T-helper 2 cell treated with Interferon-gamma antibody and Interleukin-4, amounts not matched to agents 100 ng/mL and 5 ng/mL, for 36 hours (primary cell): ENCODE data around the gene IFNK. TPM values are rescaled to one million over a fixed set of nuclear protein-coding genes. Genes with fewer than 3 reads are reported as not detected.

Source experiments
- intact Hi-C: fragments of 100-400 bp; cut with micrococcal nuclease; formaldehyde crosslinking; loops from one replicate; pipeline ENCODE4 v1.15.1; 2023
- total RNA-seq: library from RNA; stranded (reverse); gene quantifications from 2 replicates; pipeline ENCODE4 v1.2.3, GENCODE V29; 2022

IFNK gene
- total RNA-seq, 1 donor from 2014 or later: not detected

DNA sequence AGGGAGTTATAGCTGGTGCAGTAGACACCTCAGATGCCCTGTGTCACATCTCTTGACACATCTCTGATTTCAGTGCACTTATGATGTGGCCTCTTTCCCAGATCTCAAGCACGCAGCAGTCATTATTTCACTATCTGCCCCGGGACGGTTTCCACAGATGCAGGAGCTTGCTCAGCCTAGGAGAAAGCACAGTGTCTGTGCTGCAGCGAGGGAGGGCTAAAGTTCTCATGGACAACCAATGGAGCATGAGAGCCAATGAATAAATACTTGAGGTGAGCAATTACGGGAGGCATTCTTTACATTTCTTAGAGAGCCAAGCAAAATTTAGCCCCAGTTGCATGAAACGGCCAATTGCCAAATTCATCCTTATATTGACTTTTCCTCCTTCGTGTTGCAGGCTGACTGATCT lies 12.9 kb downstream of the IFNK start:
- intact Hi-C loops: no loop called here

DNA sequence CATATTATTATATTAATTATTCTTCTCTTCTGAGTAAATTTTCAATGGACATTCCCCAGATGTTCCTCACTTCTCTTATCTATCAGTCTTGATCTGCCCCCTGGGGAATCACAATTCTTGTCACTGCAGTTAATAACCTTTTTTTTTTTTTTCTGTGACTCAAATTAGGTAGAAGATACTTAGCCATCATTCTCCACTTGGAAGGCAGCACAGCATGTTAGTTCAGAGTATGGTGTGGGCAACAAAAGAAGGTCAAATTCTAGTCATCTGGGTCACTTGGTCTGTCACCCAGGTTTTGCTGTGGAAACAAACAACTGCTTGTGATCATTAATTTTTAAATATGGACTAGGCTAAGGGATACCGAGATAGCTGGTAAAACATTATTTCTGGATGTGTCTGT lies 13.7 kb downstream of the IFNK start:
- intact Hi-C loops: no loop called here

DNA sequence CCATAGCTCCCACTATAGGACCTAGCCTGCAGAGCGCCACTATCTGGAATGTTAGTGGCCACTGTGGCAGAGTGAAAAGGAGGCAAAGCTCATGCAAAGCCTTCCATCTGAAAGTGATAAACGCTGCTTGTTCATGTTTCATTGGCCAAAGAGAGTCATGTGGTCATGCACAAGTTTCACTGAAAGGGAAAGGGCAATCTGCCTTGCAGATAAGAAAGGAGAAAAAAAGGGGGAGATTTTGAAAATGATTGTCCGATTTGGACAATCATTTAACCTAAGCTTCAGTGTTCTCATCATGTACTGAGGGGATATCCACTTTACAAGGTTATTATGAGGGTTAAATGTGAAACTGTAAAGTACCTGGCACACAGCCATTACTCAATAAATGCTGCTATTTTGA lies 14.6 kb downstream of the IFNK start:
- intact Hi-C loops: no loop called here

DNA sequence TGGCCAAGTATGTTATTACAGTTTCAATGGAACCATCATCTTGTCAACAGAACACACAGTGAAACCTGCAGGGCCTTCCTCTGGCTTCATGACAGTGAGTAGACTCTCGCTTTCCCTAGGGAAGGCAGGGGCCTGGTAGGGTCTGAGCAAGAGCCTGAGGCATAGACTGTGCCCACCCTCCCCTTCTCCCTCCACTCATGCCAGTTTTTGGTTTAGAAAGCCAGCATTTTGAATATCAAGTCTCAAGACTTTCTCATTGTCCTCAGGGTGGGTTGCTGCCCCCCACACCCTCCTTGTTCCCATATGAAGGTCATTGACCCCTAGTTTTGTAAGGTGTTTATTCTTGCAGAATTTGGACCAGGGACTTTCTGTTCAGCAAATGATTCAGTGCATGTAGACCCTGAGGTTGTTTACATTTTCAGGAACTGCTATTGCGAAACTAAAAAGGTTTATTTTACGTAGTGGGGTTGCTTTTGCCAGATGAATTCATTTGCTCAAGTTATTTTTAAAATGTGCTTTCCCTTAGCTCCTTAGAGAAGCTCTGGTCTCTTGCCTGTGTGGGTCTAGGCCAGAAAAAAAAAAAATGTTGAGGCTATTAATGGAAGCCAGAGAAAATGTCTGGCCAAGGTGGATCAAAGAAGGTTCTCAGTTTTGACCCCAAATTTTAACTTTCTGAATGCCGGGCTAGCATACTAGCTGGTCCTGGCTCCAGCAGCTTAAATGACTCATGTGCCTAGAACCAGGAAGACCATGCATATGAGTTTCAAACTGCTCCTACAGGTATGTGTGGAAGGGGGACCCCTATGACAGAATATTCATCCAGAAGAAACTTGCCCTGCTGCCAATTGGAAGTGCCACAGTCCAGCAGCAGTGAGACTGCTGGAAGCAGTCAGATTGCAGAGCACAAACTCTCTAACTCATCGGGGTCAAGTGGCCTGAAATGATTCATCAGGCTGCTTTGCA lies 15.7 kb downstream of the IFNK start:
- intact Hi-C loops: no loop called here

DNA sequence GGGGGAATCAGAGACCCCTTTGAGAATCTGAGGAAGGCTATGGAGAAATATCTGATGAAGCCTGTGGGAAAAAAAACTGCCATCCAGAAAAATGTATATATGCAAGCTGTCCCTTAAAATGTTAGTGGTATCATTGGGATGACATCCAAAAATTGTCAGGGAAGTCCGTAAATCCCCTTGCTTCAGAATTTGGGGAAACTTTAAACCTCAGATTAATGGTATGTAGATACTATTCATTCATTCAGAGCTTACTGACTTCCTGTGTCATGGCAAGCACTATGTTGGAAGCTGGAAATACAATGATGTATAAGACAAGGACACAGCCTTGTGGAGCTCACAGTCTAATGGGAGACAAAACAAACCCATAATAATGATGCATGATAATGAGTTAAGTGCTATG lies 16.4 kb downstream of the IFNK start:
- intact Hi-C loops: no loop called here

DNA sequence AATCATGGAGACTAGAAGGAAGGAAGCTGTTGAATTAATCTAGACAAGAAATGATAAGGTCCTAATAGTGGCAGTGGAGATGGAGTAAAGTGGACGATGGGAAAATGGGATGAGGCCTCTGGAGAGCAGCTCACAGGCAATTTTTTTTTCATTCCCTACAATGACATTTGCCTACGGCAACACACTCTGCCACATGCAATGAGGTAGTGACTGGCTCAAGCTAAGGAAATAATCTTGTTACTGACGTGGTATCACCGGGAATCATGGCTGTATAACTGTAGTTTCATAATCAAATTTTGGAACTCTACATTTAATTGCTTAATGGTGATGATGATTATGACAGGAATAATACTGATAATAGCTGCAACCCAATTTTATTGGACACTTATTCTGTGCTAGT lies 17.6 kb downstream of the IFNK start:
- intact Hi-C loops: no loop called here

DNA sequence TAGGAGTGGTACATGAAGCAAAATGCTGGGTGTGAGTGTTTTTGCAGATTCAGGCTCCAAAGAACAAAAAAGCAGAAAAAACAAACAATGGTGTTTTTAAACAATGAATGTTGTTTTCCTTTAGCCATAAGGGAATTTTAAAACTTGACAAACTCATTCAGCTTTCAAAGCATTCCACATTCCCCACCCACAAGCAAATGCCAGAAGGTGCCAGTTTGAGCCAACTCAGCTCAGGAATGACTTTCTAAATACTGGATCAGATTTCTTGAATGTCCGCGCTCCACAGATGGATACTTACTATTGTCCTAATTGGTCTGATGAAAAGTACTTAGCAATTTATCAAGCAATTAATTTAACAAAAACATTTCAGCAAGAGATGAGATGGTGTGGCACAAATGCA lies 18.4 kb downstream of the IFNK start:
- intact Hi-C loops: no loop called here

DNA sequence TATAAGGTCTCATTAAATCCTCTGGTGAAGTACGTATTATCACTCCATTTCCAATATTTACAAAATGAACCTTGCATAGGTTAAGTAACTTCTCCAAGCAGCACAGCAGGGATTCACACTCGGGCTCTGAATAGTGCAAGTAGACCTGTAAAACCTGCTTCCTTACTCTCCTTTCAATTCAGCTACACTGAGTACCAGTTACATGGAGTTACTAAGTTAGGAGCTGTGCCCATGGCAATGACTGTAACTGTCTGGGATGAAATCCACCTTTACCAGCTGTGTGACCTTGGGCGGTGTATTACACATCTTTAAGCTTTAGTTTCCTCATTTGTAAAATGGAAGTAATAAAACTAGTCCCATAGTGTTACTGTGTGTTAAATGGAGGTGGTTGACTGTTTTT lies 21.4 kb downstream of the IFNK start:
- intact Hi-C loops: loop anchor here (5.0 kb wide), 2 partner anchors 48 to 513 kb away; no protein-coding TSS in a partner anchor

DNA sequence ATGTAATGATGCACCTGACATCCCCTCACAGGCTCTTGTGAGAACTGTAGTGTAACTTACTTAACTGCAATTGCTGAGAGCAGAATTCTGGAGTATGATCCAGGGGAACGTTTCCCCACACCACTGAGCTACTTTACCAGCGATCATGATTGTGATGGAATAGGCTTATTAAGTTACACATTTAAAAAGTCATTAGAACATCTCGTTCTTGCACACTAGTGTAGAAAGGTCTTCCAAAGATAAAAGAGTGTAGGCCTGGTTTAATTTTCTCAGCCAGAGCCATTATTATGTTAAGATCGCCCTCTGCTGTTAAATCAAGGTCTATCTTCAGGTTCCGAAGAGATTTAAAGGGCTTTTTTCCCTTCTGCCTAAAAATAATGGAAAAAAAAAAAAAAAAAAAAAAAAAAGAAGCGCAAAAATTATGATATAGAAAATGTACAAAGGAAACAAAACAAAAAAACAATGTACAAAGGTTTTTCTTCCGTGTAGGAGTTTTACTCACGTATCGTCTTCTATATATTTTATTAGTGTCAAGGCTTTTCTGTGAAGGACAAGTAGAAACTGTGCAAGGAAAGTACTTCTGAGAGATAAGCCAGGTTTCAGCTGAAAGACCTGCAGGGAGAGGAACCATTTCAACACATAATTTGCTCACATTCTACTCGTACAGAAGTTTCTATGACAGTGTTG lies 24.1 kb downstream of the IFNK start:
- intact Hi-C loops: loop anchor here (1.0 to 5.0 kb wide), 3 partner anchors 51 to 516 kb away; no protein-coding TSS in a partner anchor

DNA sequence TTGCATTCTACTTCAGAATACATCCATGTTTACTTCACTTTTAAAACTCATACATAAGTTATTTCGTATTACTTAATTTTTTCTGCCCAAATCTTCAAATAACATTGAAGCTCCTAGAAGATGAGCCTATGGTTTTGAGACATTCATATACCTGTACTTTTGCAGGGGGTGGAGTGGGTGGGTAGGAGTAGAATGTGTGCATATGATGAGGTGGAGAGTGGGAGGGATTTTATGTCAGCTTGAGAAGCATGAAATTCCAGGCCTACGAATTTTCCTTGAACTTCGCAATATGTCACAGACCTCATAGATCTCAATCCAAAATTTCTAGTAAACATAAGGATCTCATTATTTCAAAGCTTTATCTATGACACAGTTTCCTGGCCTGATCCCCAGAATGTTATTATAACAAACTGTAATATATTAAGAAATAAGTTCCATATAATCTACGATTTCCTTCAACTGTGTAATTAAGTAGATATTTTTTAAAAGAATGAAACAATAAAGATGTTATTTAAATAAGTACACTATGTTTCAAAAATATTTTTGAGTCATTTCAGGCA lies 25.2 kb downstream of the IFNK start:
- intact Hi-C loops: loop anchor here (5.0 kb wide), 2 partner anchors 52 to 517 kb away; no protein-coding TSS in a partner anchor

DNA sequence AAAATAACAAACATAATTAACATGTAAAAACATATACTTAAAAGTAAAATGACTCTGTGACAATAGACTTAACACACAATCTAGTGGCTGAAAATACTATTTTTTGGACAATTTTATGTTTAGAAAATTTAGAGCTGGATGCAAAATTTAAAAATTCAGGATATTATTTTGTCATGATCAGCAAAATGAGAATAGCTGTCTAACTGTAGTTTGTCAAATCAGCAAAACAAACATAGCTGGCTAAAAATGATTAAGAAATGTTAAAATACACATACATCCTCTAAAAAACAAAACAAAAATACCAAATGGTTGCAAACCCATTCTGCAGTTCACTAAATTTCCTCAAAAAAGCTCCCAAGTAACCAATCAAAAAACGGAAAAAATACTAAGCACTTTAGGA lies 30.6 kb downstream of the IFNK start:
- intact Hi-C loops: no loop called here

DNA sequence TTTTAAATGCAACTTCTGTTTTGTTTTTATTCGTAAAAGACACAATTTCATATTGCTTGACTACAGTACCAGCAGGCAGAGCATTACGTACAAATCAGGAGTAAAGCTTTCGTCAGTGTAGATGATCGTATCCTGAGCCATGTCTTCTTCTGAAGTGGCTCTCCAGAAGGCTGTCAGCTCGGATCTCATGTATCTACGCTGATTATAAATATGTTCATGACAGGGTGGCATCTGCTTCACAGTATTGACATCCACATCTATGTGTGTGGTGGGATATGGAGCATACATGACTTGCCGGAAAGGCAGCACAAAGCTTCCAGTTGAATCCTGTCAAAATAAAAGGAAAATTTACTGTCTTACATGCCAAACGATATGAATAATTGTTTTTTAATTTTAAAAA lies 32.4 kb downstream of the IFNK start:
- intact Hi-C loops: no loop called here

DNA sequence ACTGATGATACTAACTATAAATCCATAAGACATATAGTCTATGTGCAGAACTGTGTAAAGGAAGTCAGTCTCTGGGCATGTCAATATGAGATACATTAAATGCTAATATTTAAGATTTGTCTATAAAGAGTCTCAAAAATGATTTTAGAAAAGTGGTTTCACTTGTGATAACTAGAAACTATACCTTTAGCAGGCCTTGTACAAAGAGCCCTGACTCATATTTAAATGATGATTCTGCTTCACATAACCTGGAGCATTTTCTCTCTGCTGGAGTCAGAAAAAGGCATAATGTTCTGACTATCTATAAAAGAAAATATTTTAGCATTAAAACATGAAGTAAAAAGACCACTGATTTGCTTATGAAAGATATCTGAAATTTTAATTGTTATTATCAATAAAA lies 34.2 kb downstream of the IFNK start:
- intact Hi-C loops: no loop called here

DNA sequence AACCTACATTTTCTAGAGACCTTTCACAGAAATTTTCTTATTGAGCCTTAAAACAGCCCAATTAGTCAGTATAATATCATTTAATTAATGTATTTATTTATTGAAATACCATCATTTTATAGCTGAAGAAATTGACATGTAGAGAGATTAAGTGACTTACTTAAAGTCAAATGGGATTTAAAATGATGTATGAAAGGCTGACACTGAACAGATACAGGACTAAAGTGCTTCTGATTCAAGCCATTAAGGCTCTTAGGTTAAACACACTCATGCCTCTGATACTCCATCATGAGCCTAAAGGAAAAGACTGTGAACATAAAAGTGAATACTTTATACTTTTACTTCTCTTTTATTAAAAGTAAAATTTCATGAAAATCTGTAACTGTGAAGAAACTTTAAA lies 36.4 kb downstream of the IFNK start:
- intact Hi-C loops: no loop called here

DNA sequence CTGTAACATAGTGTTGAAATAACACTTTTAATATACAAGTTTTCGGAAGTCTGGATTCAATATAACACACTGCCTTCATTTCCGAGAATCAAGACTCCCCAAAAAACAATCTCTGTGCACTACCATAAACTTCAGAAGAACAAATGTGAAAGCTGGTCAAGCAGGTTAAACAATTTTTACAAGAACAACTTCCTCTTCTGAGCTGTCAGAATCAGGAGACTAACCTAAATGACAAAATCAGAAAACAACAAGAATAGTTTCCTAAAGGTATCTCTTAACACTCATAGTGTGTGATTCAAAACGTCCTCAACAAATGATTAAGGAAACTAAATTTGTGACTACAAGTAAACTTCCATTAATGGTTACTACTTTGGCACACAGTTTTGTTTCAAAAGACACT lies 37.6 kb downstream of the IFNK start:
- intact Hi-C loops: no loop called here

DNA sequence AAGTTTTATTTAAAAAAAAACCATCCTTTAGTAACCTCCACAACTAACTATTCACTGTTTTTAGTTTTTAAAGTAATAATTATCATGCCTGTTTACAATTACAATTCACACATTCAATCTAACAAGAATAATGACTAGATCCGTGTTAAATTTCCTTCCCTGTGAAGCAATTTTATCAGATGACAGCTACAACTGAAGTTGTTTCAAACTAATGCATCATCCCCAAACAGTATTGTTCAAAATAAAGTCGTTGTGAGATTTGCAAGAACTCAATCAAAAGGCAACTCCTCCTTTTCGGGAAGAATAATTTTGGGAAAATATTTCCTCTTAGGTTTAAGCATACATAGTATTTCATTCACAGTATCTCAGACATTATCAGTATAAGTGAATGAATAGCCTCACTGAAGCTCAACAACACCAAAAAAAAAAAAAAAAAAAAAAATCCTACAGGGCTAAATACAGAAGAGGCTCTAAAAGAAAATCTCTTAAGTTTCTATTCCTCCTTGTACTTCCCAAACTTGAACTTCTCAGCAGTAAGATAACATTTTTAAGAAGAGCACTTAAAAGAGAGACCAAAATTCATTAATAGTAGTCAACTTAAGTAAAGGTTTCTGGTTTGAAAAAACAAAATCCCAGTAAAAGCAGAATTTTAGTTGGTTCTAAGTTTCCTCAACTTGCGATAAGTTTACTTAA lies 39.8 kb downstream of the IFNK start:
- intact Hi-C loops: no loop called here

DNA sequence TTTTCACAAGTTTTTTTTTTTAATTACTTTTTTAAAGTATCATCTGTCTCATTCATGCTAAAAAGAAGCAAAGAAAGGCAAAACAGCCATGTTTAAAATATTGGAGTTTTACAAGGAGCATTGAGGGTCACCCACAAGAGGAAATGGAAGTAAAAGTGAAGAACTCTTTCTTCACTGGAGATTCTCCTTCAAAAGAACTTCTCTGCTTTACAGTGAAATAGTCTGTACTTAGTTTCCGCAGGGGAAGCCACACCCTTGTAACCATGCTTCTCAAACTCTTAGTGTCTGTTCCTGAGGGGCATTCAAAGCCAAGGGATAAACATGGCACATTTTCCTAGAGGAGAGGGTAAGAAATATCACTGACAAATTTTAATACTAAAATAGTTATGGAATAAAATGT lies 40.6 kb downstream of the IFNK start:
- intact Hi-C loops: no loop called here

DNA sequence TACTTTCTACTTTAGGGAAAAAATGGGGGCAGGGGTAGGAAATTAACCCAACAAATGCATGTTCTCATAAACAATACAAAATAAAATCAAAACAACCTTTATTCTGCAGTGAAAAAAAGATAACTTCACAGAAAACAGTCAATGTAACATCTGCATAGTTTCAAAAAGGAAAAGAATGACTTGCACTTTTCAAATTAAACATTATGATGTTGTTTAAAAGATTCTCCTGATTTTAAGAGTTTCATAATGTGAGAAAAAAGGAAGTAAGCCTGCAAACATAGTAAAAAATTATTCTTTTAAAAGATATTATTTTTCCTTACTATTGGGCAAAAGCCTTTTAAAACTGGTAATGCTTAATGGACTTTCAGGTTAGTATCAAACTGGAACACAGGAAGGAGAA lies 41.6 kb downstream of the IFNK start:
- intact Hi-C loops: no loop called here

DNA sequence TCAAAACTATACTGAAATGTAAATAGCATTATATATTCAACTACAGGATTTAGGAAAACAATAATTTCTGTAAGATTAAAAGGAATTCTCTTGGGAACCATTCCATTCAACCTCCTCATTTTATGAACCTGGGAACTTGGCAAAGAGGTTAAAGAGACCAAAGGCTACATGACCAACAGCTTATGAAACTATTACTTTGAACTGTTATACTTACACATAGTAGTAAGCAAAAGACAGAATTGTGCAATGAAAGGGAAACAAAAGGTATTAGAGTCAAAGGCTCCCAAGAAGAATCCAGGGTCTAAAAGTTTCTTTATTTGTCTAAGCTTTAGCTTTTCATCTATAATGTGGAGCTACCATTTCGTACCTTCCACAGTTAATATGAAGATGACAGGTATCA lies 42.0 kb downstream of the IFNK start:
- intact Hi-C loops: no loop called here

DNA sequence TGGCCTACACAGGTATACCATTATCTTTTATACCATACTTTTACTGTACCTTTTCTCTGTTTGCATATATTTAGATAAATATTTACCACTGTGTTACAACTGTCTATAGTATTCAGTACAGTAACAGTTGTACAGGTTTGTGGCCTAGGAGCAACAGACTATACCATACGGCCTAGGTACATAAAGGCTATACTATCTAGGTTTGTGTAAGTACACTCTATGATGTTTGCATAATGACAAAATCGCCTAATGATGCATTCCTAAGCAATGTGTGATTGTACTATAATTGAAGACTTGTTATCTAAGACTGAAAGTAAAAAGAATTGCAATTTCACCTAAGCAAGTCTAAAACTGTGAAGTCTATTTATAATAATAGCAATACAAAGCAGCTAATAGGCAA lies 45.3 kb downstream of the IFNK start:
- intact Hi-C loops: no loop called here

DNA sequence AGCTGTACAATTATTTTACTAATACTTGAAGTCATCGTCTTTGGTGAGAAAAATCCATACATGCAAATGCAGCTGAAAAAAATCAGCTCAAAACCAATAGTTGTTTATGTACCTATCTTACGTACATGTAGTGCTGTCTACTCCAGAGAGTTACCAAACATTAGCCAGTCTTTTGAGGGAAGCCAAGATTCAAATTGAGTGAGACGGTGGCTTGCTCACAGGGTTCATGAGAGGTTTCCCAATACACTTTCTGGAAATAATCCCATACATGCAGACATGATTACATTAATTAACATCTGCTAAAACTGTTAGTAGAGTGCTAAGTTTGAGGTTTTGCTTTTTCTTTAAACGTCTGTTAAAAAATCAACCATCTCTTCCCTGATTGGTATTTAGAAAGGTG lies 46.9 kb downstream of the IFNK start:
- intact Hi-C loops: loop anchor here (10.0 kb wide), 1 partner anchor 616 kb away; the partner anchor contains the start of gene IFT74
